HL-60 (cell line): Measurements from ENCODE around the gene TMEM184A.

Experiments
- DNase-seq, 2 experiments: peaks; one replicate each; pipeline ENCODE4 v3.0.0-alpha.2; 2010 to 2020; ENCODE audit warnings: low read depth in 1 of 2, low spot score in 1 of 2
- H3K27ac ChIP-seq: fragments of 250-450 bp; sonication (Bioruptor Pico); replicated peaks from 2 replicates; pipeline ENCODE4 v1.5.1; 2020; ENCODE audit warnings: mild to moderate bottlenecking, moderate library complexity
- H3K27me3 ChIP-seq: fragments of 250-450 bp; sonication (Bioruptor Pico); 2 replicates; pipeline ENCODE4 v1.5.1; 2021; ENCODE audit warnings: mild to moderate bottlenecking, moderate library complexity; ENCODE audit not compliant: insufficient read depth, poor library complexity, severe bottlenecking
- H3K4me3 ChIP-seq: replicated peaks from 2 replicates; pipeline ENCODE4 v1.5.1; 2011; ENCODE audit warnings: mild to moderate bottlenecking, control low read depth, low read length; ENCODE audit not compliant: insufficient read depth
- CTCF ChIP-seq: IDR thresholded peaks from one replicate; pipeline ENCODE4 v1.5.1; 2011; ENCODE audit warnings: low read length, control low read depth, inconsistent platforms; ENCODE audit not compliant: insufficient read depth
- GABPA ChIP-seq: IDR thresholded peaks from 2 replicates; pipeline ENCODE4 v1.6.1; 2012; ENCODE audit warnings: low read depth
- POLR2AphosphoS5 ChIP-seq: IDR thresholded peaks from 2 replicates; pipeline ENCODE4 v1.6.1; 2012; ENCODE audit warnings: low read depth
- SPI1 ChIP-seq: IDR thresholded peaks from 2 replicates; pipeline ENCODE4 v1.6.1; 2012; ENCODE audit warnings: low read depth, mild to moderate bottlenecking, borderline replicate concordance
- TF ChIP-seq, protein P1 (sequence below): IDR thresholded peaks from 2 replicates; pipeline ENCODE4 v1.6.1; 2012; ENCODE audit warnings: low read depth; ENCODE audit not compliant: insufficient replicate concordance

Gene TMEM184A

DNA sequence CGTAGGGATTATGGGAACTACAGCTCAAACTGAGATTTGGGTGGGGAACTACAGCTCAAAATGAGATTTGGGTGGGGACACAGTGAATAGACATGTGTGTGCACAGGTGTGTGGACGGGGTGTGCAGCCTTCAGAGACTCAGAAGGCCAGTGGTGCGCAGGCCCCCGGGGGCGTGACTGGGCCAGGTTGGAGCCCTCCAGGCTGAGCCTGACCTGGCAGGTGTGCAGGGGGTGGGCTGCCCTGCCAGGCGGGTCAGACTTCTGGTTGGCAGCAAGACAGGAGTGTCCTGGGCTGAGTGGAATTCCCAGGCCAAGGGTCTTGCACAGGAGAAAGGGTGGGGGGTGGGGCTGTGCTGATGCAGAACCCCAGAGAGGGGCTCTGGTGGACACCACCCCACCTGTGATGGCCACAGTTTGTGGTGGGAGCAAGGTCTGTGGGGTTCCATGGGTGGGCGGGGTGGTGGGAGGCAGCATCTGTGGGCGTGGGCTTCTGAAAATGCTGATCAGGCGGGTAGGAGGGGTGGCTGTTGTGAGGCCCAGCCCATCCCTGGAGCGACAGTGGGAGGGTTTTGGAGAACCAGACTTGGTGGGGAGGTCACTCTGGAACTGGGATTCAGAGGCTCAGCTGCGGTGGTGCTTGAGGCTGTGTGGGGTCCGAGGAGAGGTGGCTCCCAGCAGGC lies 43.1 kb upstream of the TMEM184A start:
- TF ChIP-seq, protein P1, sequence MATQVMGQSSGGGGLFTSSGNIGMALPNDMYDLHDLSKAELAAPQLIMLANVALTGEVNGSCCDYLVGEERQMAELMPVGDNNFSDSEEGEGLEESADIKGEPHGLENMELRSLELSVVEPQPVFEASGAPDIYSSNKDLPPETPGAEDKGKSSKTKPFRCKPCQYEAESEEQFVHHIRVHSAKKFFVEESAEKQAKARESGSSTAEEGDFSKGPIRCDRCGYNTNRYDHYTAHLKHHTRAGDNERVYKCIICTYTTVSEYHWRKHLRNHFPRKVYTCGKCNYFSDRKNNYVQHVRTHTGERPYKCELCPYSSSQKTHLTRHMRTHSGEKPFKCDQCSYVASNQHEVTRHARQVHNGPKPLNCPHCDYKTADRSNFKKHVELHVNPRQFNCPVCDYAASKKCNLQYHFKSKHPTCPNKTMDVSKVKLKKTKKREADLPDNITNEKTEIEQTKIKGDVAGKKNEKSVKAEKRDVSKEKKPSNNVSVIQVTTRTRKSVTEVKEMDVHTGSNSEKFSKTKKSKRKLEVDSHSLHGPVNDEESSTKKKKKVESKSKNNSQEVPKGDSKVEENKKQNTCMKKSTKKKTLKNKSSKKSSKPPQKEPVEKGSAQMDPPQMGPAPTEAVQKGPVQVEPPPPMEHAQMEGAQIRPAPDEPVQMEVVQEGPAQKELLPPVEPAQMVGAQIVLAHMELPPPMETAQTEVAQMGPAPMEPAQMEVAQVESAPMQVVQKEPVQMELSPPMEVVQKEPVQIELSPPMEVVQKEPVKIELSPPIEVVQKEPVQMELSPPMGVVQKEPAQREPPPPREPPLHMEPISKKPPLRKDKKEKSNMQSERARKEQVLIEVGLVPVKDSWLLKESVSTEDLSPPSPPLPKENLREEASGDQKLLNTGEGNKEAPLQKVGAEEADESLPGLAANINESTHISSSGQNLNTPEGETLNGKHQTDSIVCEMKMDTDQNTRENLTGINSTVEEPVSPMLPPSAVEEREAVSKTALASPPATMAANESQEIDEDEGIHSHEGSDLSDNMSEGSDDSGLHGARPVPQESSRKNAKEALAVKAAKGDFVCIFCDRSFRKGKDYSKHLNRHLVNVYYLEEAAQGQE, result no peak
- no peak for TF ChIP-seq GABPA
- DNase-seq, result no peak
- Histone ChIP-seq H3K27ac (no peak overlapping the region), H3K4me3 (no peak overlapping the region), H3K27me3 (no peaks in the 10 kb centered on the region)

DNA sequence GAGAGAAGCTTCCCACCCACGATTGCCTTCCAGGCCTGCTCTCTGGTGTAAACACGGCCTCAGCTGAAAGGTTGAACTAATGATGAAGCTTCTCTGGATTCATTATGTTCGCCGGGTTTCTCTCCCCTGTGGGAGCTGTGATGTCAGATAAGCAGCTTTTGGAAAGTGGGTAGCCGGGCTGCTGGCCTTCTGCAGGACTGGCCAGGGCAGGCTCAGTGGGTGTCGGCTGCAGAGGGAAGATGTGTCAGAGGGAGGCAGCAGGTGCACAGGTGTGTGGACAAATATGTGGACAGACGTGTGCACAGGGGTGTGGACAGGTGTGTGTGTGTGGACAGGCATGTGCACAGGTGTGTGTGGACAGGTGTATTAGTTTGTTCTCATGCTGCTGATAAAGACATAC lies 42.3 kb upstream of the TMEM184A start:
- H3K27ac ChIP-seq, result no peak overlapping the region
- TF ChIP-seq POLR2AphosphoS5 (no peak), CTCF (no peak), GABPA (no peak), SPI1 (no peak)
- TF ChIP-seq, protein P1, result no peak
- DNase-seq, result no peak
- no peaks in the 10 kb centered on the region for H3K27me3 ChIP-seq
- H3K4me3 ChIP-seq, result no peak overlapping the region

GRCh38 chr7:1597791-1598190 lies 41.8 kb upstream of the TMEM184A start:
- no peak overlapping the region for H3K27ac ChIP-seq
- TF ChIP-seq POLR2AphosphoS5, result no peak
- TF ChIP-seq, protein P1, result no peak
- H3K4me3 ChIP-seq, result no peak overlapping the region
- DNase-seq, result no peak
- H3K27me3 ChIP-seq, result peaks cover 4% of the 10 kb centered on the region

- peaks cover 10% of the 10 kb centered on the region for H3K27me3 ChIP-seq
- no peak for DNase-seq
- H3K4me3 ChIP-seq, result no peak overlapping the region
- TF ChIP-seq, protein P1, result no peak
- TF ChIP-seq POLR2AphosphoS5 (no peak), GABPA (no peak), CTCF (no peak), SPI1 (no peak)
- no peak overlapping the region for H3K27ac ChIP-seq
These were observed 41.2 kb upstream of the TMEM184A start for GRCh38 chr7:1597066-1597760.
